Stimulated activated CD4-positive, alpha-beta T cell treated with anti-CD3 and anti-CD28 coated beads, TNF-alpha, amount 100 ng/mL, for 4 hours (primary cell): ENCODE results near the gene CEP57.

Source experiments
- DNase-seq, 3 experiments: peaks; one replicate each; pipeline ENCODE4 v3.0.0-alpha.2; 2020; ENCODE audit warnings: low read depth in 3 of 3

CEP57 gene

GRCh38 chr11:95790123-95790932 is at the start of gene CEP57:
Gene CEP57 (plus strand): TSS chr11:95790498. CDS start chr11:95790699, 201 bp downstream.
- peak; percentile 82 to 94 (median 93) for DNase-seq

GRCh38 chr11:95750101-95750500 is 40.2 kb upstream of the CEP57 start:
- no peak for DNase-seq

GRCh38 chr11:95751515-95751914 is 38.8 kb upstream of the CEP57 start:
- no peak for DNase-seq

GRCh38 chr11:95760941-95761340 is 29.4 kb upstream of the CEP57 start:
- DNase-seq = no peak

- no peak for DNase-seq
Measured at GRCh38 chr11:95762534-95762933, 27.8 kb upstream of the CEP57 start.

GRCh38 chr11:95764267-95764898 is 25.9 kb upstream of the CEP57 start:
- DNase-seq = no peak

GRCh38 chr11:95766701-95767100 is 23.6 kb upstream of the CEP57 start:
- no peak for DNase-seq

GRCh38 chr11:95767498-95767897 is 22.8 kb upstream of the CEP57 start:
- DNase-seq = no peak

- DNase-seq = no peak
Measured at GRCh38 chr11:95768521-95768920, 21.8 kb upstream of the CEP57 start.

GRCh38 chr11:95776859-95777258 is 13.4 kb upstream of the CEP57 start:
- DNase-seq = no peak

- no peak for DNase-seq
Measured at GRCh38 chr11:95778699-95779098, 11.6 kb upstream of the CEP57 start.

GRCh38 chr11:95780544-95780943 is 9.8 kb upstream of the CEP57 start:
- DNase-seq = no peak

- peak in 1 of 3 experiments; percentile 4 for DNase-seq
Measured at GRCh38 chr11:95788921-95789505, 1.3 kb upstream of the CEP57 start.

- DNase-seq = peak; percentile 79 to 92 (median 89)
Measured at GRCh38 chr11:95789506-95790122, 684 bp upstream of the CEP57 start, which contains the start of gene FAM76B. Gene FAM76B (minus strand): TSS chr11:95789782. CDS start chr11:95789478, 304 bp downstream.

- DNase-seq = peak; percentile 8 to 22 (median 11)
Measured at GRCh38 chr11:95790933-95791708, 823 bp downstream of the CEP57 start.

GRCh38 chr11:95791709-95792033 is 1.4 kb downstream of the CEP57 start:
- DNase-seq = no peak

GRCh38 chr11:95792200-95792599 is 1.9 kb downstream of the CEP57 start:
- no peak for DNase-seq

- DNase-seq = no peak
Measured at GRCh38 chr11:95792700-95793099, 2.4 kb downstream of the CEP57 start.

- DNase-seq = no peak
Measured at GRCh38 chr11:95793116-95793515, 2.8 kb downstream of the CEP57 start.

- DNase-seq = no peak
Measured at GRCh38 chr11:95794086-95794485, 3.8 kb downstream of the CEP57 start.

- no peak for DNase-seq
Measured at GRCh38 chr11:95795627-95796295, 5.5 kb downstream of the CEP57 start.
